ENCODE measurements around the gene CABP7. TPM values are rescaled to one million over a fixed set of nuclear protein-coding genes. Genes with fewer than 3 reads are reported as not detected.

The CABP7 gene
- total RNA-seq, 1 experiment from 2014 or later = not detected

DNA sequence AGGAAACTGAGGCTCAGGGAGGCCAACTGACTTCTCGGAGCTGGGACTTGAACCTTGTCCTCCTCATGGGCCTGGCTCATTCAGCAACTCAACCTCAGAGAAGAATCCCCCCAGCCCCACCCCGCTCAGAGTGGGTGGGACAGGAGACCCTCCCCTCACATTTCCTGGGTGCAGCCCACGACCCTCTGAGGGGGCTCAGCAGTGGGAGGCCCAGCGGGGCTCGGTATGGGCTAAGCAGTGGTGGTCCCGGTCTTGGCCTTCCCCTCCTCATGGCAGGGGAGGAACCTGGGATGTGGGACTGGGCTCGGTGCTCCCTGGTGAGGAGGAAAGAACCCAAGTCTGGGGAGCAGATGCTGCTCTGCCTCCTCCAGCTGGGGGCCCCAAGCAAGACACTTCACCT is 14.2 kb upstream of the CABP7 start:
- Histone ChIP-seq H3K9me2 (replicated peaks; ENCODE audit: insufficient read depth, low read length) (no peaks in the 10 kb centered on the region), H3K4me2 (ENCODE audit: low read depth, low read length, poor library complexity, severe bottlenecking) (no peak overlapping the region), H3K36me3 (ENCODE audit: insufficient read depth, low read length) (no peaks in the 10 kb centered on the region), H3K79me2 (ENCODE audit: low read length) (no peaks in the 10 kb centered on the region), H3K9ac (ENCODE audit: low read length) (no peak overlapping the region), H2AFZ (ENCODE audit: low read length) (no peak overlapping the region), H3K27ac (ENCODE audit: low read length) (no peak overlapping the region), H3K27me3 (ENCODE audit: low read length) (no peaks in the 10 kb centered on the region), H3K4me3 (ENCODE audit: low read length) (no peak overlapping the region), H3K9me3 (ENCODE audit: low read length) (no peaks in the 10 kb centered on the region), H3K4me1 (ENCODE audit: low read length) (peaks cover 40% of the 10 kb centered on the region), H4K20me1 (ENCODE audit: insufficient read depth, low read depth, low read length) (peaks cover 24% of the 10 kb centered on the region)
- no peak for DNase-seq

DNA sequence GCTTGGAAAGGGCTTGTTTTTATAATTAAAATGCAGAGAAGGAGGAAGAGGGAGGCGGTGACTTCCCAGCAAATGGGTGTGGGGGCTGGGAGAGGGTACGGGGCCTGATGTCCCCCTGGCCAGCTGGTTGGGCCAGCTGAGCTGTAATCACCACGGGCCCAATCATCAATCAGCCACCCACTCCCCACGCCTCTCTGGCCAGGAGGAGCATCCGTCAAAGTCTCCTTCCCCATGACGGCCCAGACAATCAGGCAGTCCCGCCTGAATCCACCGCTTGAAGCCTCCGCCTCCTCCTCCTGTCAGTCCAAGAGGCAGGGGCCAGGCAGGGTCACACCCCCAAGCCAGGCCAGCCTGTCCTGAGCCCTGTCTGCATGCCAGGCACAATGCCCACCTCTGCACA is 13.3 kb upstream of the CABP7 start:
- no peak overlapping the region for H3K4me3 ChIP-seq (ENCODE audit: low read length)
- no peaks in the 10 kb centered on the region for H3K79me2 ChIP-seq (ENCODE audit: low read length)
- H3K27ac ChIP-seq (ENCODE audit: low read length) = no peak overlapping the region
- peaks cover 19% of the 10 kb centered on the region for H4K20me1 ChIP-seq (ENCODE audit: insufficient read depth, low read depth, low read length)
- no peak for DNase-seq
- H3K36me3 ChIP-seq (ENCODE audit: insufficient read depth, low read length) = no peaks in the 10 kb centered on the region
- H3K9ac ChIP-seq (ENCODE audit: low read length) = no peak overlapping the region
- H3K27me3 ChIP-seq (ENCODE audit: low read length) = no peaks in the 10 kb centered on the region
- no peak overlapping the region for H3K4me2 ChIP-seq (ENCODE audit: low read depth, low read length, poor library complexity, severe bottlenecking)
- no peaks in the 10 kb centered on the region for H3K9me3 ChIP-seq (ENCODE audit: low read length)
- H3K9me2 ChIP-seq (replicated peaks; ENCODE audit: insufficient read depth, low read length) = no peaks in the 10 kb centered on the region
- peaks cover 31% of the 10 kb centered on the region for H3K4me1 ChIP-seq (ENCODE audit: low read length)
- no peak overlapping the region for H2AFZ ChIP-seq (ENCODE audit: low read length)

DNA sequence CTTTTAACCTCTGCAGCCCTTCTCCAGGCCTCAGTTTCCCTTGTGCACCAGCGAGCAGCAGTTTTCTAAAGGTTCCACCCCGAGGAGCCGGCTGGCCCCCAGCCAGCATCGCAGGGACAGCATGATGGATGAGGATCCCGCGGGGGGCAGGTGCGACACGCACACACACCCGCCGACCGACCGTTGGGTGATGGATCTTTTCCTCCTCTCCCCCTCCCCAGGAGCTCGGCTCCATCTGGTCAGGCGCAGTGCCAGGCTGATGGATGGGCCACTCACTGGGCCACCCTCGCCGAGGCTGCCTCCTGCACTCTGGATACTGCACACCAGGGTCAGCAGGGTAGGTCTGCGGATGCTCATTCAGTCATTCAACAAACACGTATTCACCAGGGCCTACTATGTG is 12.8 kb upstream of the CABP7 start:
- Histone ChIP-seq H3K4me3 (ENCODE audit: low read length) (no peak overlapping the region), H4K20me1 (ENCODE audit: insufficient read depth, low read depth, low read length) (peaks cover 14% of the 10 kb centered on the region; the same call in 1 of the 2 replicates), H3K27me3 (ENCODE audit: low read length) (no peaks in the 10 kb centered on the region), H3K9me3 (ENCODE audit: low read length) (no peaks in the 10 kb centered on the region), H2AFZ (ENCODE audit: low read length) (no peak overlapping the region), H3K36me3 (ENCODE audit: insufficient read depth, low read length) (no peaks in the 10 kb centered on the region), H3K4me2 (ENCODE audit: low read depth, low read length, poor library complexity, severe bottlenecking) (no peak overlapping the region), H3K27ac (ENCODE audit: low read length) (no peak overlapping the region), H3K4me1 (ENCODE audit: low read length) (peaks cover 26% of the 10 kb centered on the region), H3K79me2 (ENCODE audit: low read length) (no peaks in the 10 kb centered on the region), H3K9ac (ENCODE audit: low read length) (no peak overlapping the region), H3K9me2 (replicated peaks; ENCODE audit: insufficient read depth, low read length) (no peaks in the 10 kb centered on the region)
- no peak for DNase-seq

DNA sequence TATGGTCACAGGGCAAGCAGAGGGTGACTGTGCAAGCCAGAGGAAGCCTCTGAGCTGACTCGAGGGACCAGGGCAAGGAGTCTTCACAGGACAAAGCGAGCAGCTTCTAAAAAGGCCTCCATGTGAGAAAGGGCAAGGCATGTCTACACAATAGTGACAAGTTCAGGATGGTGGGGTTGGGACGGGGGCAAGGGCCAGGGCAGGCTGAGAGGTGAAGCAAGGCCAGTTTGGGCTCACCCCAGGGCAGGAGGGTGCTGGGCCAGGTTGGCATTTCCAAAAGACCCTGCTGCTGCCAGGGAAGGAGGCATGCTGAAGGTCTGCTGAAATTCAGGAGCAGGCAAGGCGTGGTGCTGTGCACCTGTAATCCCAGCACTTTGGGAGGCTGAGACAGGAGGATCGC is 12.3 kb upstream of the CABP7 start:
- Histone ChIP-seq H3K4me3 (ENCODE audit: low read length) (no peak overlapping the region), H3K27me3 (ENCODE audit: low read length) (no peaks in the 10 kb centered on the region), H2AFZ (ENCODE audit: low read length) (no peak overlapping the region), H3K36me3 (ENCODE audit: insufficient read depth, low read length) (no peaks in the 10 kb centered on the region), H3K27ac (ENCODE audit: low read length) (no peak overlapping the region), H3K9me3 (ENCODE audit: low read length) (no peaks in the 10 kb centered on the region), H3K4me1 (ENCODE audit: low read length) (peaks cover 21% of the 10 kb centered on the region), H3K9ac (ENCODE audit: low read length) (no peak overlapping the region), H3K79me2 (ENCODE audit: low read length) (no peaks in the 10 kb centered on the region), H4K20me1 (ENCODE audit: insufficient read depth, low read depth, low read length) (peaks cover 11% of the 10 kb centered on the region; the same call in 1 of the 2 replicates), H3K9me2 (replicated peaks; ENCODE audit: insufficient read depth, low read length) (no peaks in the 10 kb centered on the region), H3K4me2 (ENCODE audit: low read depth, low read length, poor library complexity, severe bottlenecking) (no peak overlapping the region)
- no peak for DNase-seq

DNA sequence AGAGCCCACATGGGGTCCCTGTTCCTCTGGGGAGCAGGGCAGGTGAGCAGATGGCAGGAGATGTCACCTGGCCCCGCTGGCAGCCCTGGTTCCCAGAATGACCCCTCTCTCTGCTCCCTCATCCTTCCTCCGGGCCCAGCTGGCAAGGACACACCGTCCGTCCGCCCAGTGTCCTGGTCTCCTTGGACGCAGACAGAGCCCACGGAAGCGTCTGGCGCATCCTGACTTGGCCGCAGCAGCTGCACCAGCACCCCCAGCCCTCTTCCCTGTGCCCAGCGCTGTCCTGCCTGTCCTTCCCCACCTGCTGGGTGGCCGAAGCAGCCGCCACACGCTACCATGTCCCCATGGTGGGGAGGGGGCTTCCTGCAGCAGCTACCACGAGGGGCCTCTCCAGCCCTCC is 9.6 kb upstream of the CABP7 start:
- H3K27me3 ChIP-seq (ENCODE audit: low read length) = no peaks in the 10 kb centered on the region
- no peaks in the 10 kb centered on the region for H3K79me2 ChIP-seq (ENCODE audit: low read length)
- H3K27ac ChIP-seq (ENCODE audit: low read length) = no peak overlapping the region
- H3K4me3 ChIP-seq (ENCODE audit: low read length) = no peak overlapping the region
- no peak overlapping the region for H3K4me2 ChIP-seq (ENCODE audit: low read depth, low read length, poor library complexity, severe bottlenecking)
- no peak overlapping the region for H3K9ac ChIP-seq (ENCODE audit: low read length)
- H4K20me1 ChIP-seq (ENCODE audit: insufficient read depth, low read depth, low read length) = no peaks in the 10 kb centered on the region; the same call in 1 of the 2 replicates
- H2AFZ ChIP-seq (ENCODE audit: low read length) = no peak overlapping the region
- no peaks in the 10 kb centered on the region for H3K4me1 ChIP-seq (ENCODE audit: low read length)
- no peaks in the 10 kb centered on the region for H3K36me3 ChIP-seq (ENCODE audit: insufficient read depth, low read length)
- no peaks in the 10 kb centered on the region for H3K9me3 ChIP-seq (ENCODE audit: low read length)
- H3K9me2 ChIP-seq (replicated peaks; ENCODE audit: insufficient read depth, low read length) = no peaks in the 10 kb centered on the region
- DNase-seq = no peak

DNA sequence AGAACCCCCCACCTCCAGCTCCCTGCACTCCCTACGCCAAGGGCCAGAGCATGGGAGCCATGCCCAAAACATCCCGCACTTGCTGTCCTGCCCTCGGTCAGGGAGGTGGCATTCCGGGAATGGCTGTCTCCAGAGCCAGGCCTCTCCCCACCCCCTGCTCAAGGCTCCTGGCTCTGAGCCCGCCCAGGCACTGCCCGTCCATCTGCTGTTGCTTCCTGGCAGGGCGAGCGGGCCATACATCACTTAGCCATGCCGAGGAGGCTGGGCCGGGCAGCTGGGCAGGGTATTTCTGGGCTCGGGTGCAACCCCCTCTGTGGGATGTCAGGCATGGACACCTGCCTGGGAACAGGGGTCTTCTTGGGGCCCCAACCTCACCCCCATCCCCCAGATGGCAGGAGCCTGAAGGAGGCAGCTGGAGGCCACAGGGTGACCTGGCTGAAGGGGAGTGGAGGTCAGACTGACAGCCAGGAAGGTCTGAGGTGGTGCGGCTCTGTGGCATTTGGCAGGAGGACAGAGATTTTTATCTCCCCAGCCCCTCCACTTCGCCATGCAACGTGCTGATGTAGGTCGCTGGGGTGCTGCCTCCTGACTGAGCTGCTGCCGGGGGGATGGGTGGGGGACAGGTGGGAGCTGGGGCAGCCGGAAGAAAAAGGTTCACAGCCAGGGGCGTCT is 8.7 kb upstream of the CABP7 start:
- H3K79me2 ChIP-seq (ENCODE audit: low read length) = no peaks in the 10 kb centered on the region
- H3K4me2 ChIP-seq (ENCODE audit: low read depth, low read length, poor library complexity, severe bottlenecking) = no peak overlapping the region
- H3K9me2 ChIP-seq (replicated peaks; ENCODE audit: insufficient read depth, low read length) = no peaks in the 10 kb centered on the region
- H3K4me3 ChIP-seq (ENCODE audit: low read length) = no peak overlapping the region
- peaks cover 5% of the 10 kb centered on the region; the same call in 1 of the 2 replicates for H4K20me1 ChIP-seq (ENCODE audit: insufficient read depth, low read depth, low read length)
- H3K36me3 ChIP-seq (ENCODE audit: insufficient read depth, low read length) = no peaks in the 10 kb centered on the region
- no peaks in the 10 kb centered on the region for H3K27me3 ChIP-seq (ENCODE audit: low read length)
- H3K27ac ChIP-seq (ENCODE audit: low read length) = no peak overlapping the region
- H3K9ac ChIP-seq (ENCODE audit: low read length) = no peak overlapping the region
- no peaks in the 10 kb centered on the region for H3K9me3 ChIP-seq (ENCODE audit: low read length)
- H3K4me1 ChIP-seq (ENCODE audit: low read length) = no peaks in the 10 kb centered on the region
- DNase-seq = no peak
- H2AFZ ChIP-seq (ENCODE audit: low read length) = no peak overlapping the region

DNA sequence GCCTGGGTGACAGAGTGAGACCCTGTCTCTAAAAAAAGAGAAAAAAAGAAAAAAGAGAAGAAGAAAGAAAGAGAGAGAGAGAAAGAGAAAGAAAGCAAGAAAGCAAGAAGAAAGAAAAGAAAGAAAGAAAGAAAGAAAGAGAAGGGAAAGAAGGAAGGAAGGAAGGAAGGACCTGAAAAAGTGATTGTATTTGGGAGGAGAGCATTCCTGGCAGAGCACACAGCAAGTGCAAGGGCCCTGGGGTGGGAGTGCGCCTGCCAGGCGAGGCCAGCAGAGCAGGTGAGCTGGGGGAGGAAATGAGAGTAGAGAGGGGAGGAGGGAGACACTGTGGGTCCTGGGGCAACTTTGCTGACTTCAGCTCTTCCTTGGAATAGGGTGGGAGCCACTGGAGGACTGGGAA is 7.7 kb upstream of the CABP7 start:
- H4K20me1 ChIP-seq (ENCODE audit: insufficient read depth, low read depth, low read length) = peaks cover 5% of the 10 kb centered on the region; the same call in 1 of the 2 replicates
- H2AFZ ChIP-seq (ENCODE audit: low read length) = no peak overlapping the region
- no peaks in the 10 kb centered on the region for H3K79me2 ChIP-seq (ENCODE audit: low read length)
- no peaks in the 10 kb centered on the region for H3K27me3 ChIP-seq (ENCODE audit: low read length)
- H3K4me1 ChIP-seq (ENCODE audit: low read length) = no peaks in the 10 kb centered on the region
- H3K27ac ChIP-seq (ENCODE audit: low read length) = no peak overlapping the region
- DNase-seq = no peak
- H3K9ac ChIP-seq (ENCODE audit: low read length) = no peak overlapping the region
- no peaks in the 10 kb centered on the region for H3K9me3 ChIP-seq (ENCODE audit: low read length)
- no peak overlapping the region for H3K4me2 ChIP-seq (ENCODE audit: low read depth, low read length, poor library complexity, severe bottlenecking)
- no peaks in the 10 kb centered on the region for H3K36me3 ChIP-seq (ENCODE audit: insufficient read depth, low read length)
- H3K9me2 ChIP-seq (replicated peaks; ENCODE audit: insufficient read depth, low read length) = no peaks in the 10 kb centered on the region
- no peak overlapping the region for H3K4me3 ChIP-seq (ENCODE audit: low read length)

DNA sequence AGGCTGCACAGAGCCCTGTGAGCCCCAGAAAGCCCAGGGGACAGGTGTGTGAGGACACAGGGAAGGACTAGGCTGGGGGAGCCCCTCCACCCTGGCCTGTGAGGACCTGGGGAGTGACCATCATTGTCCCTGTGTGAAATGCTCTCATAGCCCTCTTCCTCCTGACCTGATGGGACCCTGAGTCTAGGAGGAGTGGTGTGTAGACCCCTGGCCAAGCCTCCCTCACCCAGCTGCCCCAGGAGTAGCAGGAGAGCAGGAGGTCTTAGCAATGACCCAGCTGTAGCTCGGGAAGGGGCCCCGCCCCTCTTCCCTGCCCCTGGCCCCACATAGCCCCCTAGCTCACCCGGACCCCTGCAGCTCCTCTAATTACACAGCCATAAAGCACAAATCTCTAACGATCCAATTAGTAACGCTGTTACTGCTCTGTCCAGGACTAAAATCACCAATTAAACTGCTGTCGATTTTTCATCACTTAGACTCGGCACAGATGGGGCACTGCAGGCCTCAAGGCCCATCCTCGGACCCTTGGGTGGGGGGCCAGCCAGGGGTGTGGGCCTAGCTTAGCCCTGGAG is 6.6 kb upstream of the CABP7 start:
- Histone ChIP-seq H3K4me3 (ENCODE audit: low read length) (no peak overlapping the region), H4K20me1 (ENCODE audit: insufficient read depth, low read depth, low read length) (peaks cover 5% of the 10 kb centered on the region; the same call in 1 of the 2 replicates), H2AFZ (ENCODE audit: low read length) (no peak overlapping the region), H3K27me3 (ENCODE audit: low read length) (no peaks in the 10 kb centered on the region), H3K9me3 (ENCODE audit: low read length) (no peaks in the 10 kb centered on the region), H3K27ac (ENCODE audit: low read length) (no peak overlapping the region), H3K79me2 (ENCODE audit: low read length) (no peaks in the 10 kb centered on the region), H3K36me3 (ENCODE audit: insufficient read depth, low read length) (no peaks in the 10 kb centered on the region), H3K4me1 (ENCODE audit: low read length) (no peaks in the 10 kb centered on the region), H3K9me2 (replicated peaks; ENCODE audit: insufficient read depth, low read length) (no peaks in the 10 kb centered on the region), H3K4me2 (ENCODE audit: low read depth, low read length, poor library complexity, severe bottlenecking) (no peak overlapping the region), H3K9ac (ENCODE audit: low read length) (no peak overlapping the region)
- DNase-seq = no peak
